Testis (tissue), 2 donors: ENCODE results near the gene SOX8.

Source experiments
- CTCF ChIP-seq, 3 experiments: fragments of 450-650 bp in 2 of 3; fragments of 200-600 bp in 1 of 3; sonication (generic) in 1 of 3; IDR thresholded peaks; one replicate each; pipeline ENCODE4 v1.5.1; 2016 to 2019; ENCODE audit warnings: antibody characterized with exemption in 3 of 3, mild to moderate bottlenecking in 2 of 3, moderate library complexity in 1 of 3
- POLR2A ChIP-seq: fragments of 450-650 bp; IDR thresholded peaks from one replicate; pipeline ENCODE4 v1.6.1; 2017; ENCODE audit warnings: antibody characterized with exemption, mild to moderate bottlenecking, moderate library complexity

GRCh38 chr16:1033128-1033679 is 51.6 kb downstream of the SOX8 start:
- TF ChIP-seq CTCF (IDR thresholded peaks at IDR 0.05) (no peak), POLR2A (no peak)
